Uterus (tissue), 4 donors: ENCODE data around the gene FAM184B. TPM values are rescaled to one million over a fixed set of nuclear protein-coding genes. Genes with fewer than 3 reads are reported as not detected.
"Not testable (repeated sequence)": the region's sequence is repeated elsewhere in the genome, so short reads cannot be mapped to it uniquely, and the experiment has no call there.

ENCODE experiments used
- DNase-seq, 2 donors: peaks; one replicate each; pipeline ENCODE4 v3.0.0-alpha.2; 2019 to 2020
- H3K27ac ChIP-seq, 2 donors: fragments of 200-600 bp; sonication (generic); 1 replicate in 1 of 2; 2 replicates in 1 of 2; pipeline ENCODE4 v1.5.1; 2016 to 2018
- H3K27me3 ChIP-seq, 2 donors: fragments of 200-600 bp; sonication (generic); one replicate each; pipeline ENCODE4 v1.5.1; 2018 to 2019; ENCODE audit warnings: control low read depth in 1 of 2
- H3K36me3 ChIP-seq, 2 donors: fragments of 200-600 bp; sonication (generic); one replicate each; pipeline ENCODE4 v1.5.1; 2019; ENCODE audit warnings: control low read depth in 1 of 2
- H3K4me1 ChIP-seq, 2 donors: fragments of 200-600 bp; sonication (generic); one replicate each; pipeline ENCODE4 v1.5.1; 2018 to 2019; ENCODE audit warnings: control low read depth in 1 of 2
- H3K4me3 ChIP-seq, 2 donors: fragments of 200-600 bp; sonication (generic); 1 replicate in 1 of 2; 2 replicates in 1 of 2; pipeline ENCODE4 v1.5.1; 2018 to 2019; ENCODE audit warnings: mild to moderate bottlenecking in 1 of 2
- H3K9me3 ChIP-seq, 2 donors: fragments of 200-600 bp; sonication (generic); one replicate each; pipeline ENCODE4 v1.5.1; 2019; ENCODE audit warnings: control low read depth in 1 of 2
- POLR2A ChIP-seq, 2 donors: fragments of 450-650 bp; IDR thresholded peaks; one replicate each; pipeline ENCODE4 v1.6.1; 2016; ENCODE audit warnings: antibody characterized with exemption in 2 of 2, mild to moderate bottlenecking in 1 of 2, moderate library complexity in 1 of 2
- intact Hi-C: fragments of 100-400 bp; cut with DNase I; formaldehyde crosslinking; loops from one replicate; pipeline ENCODE4 v1.15.1; 2023; ENCODE audit warnings: low total_unique reads
- total RNA-seq, 4 donors: library from RNA; depleted of rRNA in 3 of 4; stranded (reverse); fragments of >200 nt in 3 of 4; gene quantifications; one replicate each; pipeline versions ENCODE4 v1.1.0 to v1.2.4, GENCODE V29; 2014 to 2023
- TF ChIP-seq, protein P1 (sequence below), 4 experiments: fragments of 200-600 bp in 2 of 4; fragments of 450-650 bp in 2 of 4; sonication (generic) in 2 of 4; IDR thresholded peaks; one replicate each; pipeline ENCODE4 v1.5.1; 2016 to 2019; ENCODE audit warnings: antibody characterized with exemption in 4 of 4, mild to moderate bottlenecking in 2 of 4, moderate library complexity in 1 of 4
- donor health status: DM: yes; HTN: yes; CAD: no.

Gene FAM184B
- total RNA-seq, 4 donors from 2014 or later = 0.07 TPM; not detected in 3

DNA sequence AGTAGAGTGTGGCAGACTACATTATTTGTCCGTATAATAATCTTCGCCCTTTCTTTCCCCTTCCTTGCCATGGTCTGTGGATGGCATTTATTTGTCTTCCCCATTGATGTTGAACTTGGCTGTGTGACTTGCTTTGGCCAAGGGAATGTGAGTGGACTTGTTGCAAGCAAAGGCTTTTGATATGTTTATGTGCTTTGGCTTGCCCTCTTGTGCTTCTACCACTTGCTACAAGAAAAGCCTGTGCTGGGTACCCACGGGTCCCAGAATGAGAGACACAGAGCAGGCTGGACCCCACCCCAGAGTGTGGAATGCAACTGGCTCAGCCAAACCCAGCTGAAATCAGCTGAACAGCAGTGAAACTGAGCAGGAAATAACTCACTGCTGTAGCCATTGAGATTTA, 63.0 kb downstream of the FAM184B start:
- no peaks in the 10 kb centered on the region for H3K27me3 ChIP-seq
- intact Hi-C loops = no loop called here
- no peaks in the 10 kb centered on the region for H3K9me3 ChIP-seq
- H3K4me3 ChIP-seq = no peak overlapping the region
- no peak for DNase-seq
- H3K36me3 ChIP-seq = no peaks in the 10 kb centered on the region
- TF ChIP-seq POLR2A (IDR thresholded peaks at IDR 0.05) = no peak
- TF ChIP-seq, protein P1, sequence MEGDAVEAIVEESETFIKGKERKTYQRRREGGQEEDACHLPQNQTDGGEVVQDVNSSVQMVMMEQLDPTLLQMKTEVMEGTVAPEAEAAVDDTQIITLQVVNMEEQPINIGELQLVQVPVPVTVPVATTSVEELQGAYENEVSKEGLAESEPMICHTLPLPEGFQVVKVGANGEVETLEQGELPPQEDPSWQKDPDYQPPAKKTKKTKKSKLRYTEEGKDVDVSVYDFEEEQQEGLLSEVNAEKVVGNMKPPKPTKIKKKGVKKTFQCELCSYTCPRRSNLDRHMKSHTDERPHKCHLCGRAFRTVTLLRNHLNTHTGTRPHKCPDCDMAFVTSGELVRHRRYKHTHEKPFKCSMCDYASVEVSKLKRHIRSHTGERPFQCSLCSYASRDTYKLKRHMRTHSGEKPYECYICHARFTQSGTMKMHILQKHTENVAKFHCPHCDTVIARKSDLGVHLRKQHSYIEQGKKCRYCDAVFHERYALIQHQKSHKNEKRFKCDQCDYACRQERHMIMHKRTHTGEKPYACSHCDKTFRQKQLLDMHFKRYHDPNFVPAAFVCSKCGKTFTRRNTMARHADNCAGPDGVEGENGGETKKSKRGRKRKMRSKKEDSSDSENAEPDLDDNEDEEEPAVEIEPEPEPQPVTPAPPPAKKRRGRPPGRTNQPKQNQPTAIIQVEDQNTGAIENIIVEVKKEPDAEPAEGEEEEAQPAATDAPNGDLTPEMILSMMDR (IDR thresholded peaks at IDR 0.05) = no peak
- no peak overlapping the region for H3K27ac ChIP-seq
- H3K4me1 ChIP-seq = no peaks in the 10 kb centered on the region

- intact Hi-C loops = no loop called here
- H3K4me1 ChIP-seq = no peaks in the 10 kb centered on the region
These were observed 64.1 kb downstream of the FAM184B start for GRCh38 chr4:17717301-17717700.

DNA sequence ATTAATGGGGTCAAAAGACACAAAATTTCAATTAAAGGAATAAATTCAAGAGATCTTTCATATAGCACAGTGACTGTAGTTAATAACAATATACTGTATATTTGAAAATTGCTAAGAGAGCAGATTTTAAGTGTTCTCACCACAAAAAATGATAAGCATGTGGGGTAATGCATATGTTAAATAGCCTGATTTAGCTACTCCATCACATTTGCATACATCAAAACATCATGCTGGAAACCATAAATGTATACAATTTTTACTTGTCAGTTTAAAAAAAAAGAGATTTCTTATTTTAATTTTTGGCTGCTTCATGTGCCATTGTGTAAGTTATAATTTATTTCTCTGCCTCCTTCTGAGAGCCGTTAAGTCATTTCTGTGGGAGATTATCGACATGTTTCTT, 65.9 kb downstream of the FAM184B start:
- no peak for DNase-seq
- no peaks in the 10 kb centered on the region for H3K9me3 ChIP-seq
- no peaks in the 10 kb centered on the region for H3K4me1 ChIP-seq
- H3K27ac ChIP-seq = no peak overlapping the region
- no peaks in the 10 kb centered on the region for H3K27me3 ChIP-seq
- no peaks in the 10 kb centered on the region for H3K36me3 ChIP-seq
- intact Hi-C loops = no loop called here
- H3K4me3 ChIP-seq = no peak overlapping the region
- TF ChIP-seq POLR2A (IDR thresholded peaks at IDR 0.05) = no peak
- TF ChIP-seq, protein P1 (IDR thresholded peaks at IDR 0.05) = no peak

More at GRCh38 chr4:17717301-17717700, 64.1 kb downstream of the FAM184B start:
- no peaks in the 10 kb centered on the region for H3K27me3 ChIP-seq
- H3K4me3 ChIP-seq = no peak overlapping the region
- no peaks in the 10 kb centered on the region for H3K9me3 ChIP-seq
- no peaks in the 10 kb centered on the region for H3K36me3 ChIP-seq
- no peak for DNase-seq
- no peak overlapping the region for H3K27ac ChIP-seq
- TF ChIP-seq, protein P1 (IDR thresholded peaks at IDR 0.05) = no peak
- no peak for TF ChIP-seq POLR2A (IDR thresholded peaks at IDR 0.05)

DNA sequence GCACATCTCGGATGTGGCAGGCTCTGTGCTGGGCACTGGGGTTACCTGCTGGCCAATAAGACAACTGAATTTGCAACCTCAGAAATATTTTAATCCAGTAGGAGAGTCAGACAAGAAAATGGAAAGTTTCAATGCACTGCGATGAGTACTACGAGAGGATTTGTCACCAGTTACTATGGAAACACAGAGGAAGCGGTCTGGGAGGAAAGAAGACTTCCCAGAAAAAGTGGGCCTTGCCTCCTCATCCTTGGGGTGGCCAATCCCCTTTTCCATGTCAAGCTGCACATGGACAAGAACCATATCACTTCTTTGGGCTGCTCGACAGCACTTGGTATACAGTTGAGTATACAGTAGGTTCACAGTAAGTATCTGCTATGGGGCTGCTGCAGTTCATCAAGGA, 67.6 kb downstream of the FAM184B start:
- Histone ChIP-seq H3K4me3 (no peak overlapping the region), H3K27ac (no peak overlapping the region), H3K27me3 (no peaks in the 10 kb centered on the region), H3K4me1 (no peaks in the 10 kb centered on the region), H3K9me3 (no peaks in the 10 kb centered on the region), H3K36me3 (no peaks in the 10 kb centered on the region)
- TF ChIP-seq, protein P1 (IDR thresholded peaks at IDR 0.05) = no peak
- no peak for TF ChIP-seq POLR2A (IDR thresholded peaks at IDR 0.05)
- intact Hi-C loops = no loop called here
- no peak for DNase-seq

DNA sequence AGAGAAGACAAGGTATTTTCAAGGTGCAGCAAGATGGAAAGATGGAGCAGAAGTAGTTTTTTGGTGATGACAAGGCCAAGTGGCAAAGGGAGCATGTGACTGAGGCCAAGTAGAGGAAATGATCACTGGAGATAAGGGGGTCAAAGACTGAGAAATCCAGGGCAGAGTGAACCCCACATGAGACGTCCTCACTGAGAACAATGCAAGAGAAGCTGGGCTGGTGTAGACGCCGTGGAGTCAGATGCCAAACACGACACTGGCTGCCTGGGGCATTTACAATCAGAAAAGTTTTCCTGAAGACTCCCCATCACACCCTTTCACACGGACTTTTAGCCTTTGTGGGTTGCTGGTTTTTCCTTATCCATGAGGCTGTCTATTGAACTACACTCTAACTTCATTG, 69.3 kb downstream of the FAM184B start:
- no peak for DNase-seq
- Histone ChIP-seq H3K27ac (no peak overlapping the region), H3K9me3 (no peaks in the 10 kb centered on the region), H3K27me3 (no peaks in the 10 kb centered on the region), H3K4me3 (no peak overlapping the region), H3K4me1 (no peaks in the 10 kb centered on the region), H3K36me3 (no peaks in the 10 kb centered on the region)
- no peak for TF ChIP-seq POLR2A (IDR thresholded peaks at IDR 0.05)
- TF ChIP-seq, protein P1 (IDR thresholded peaks at IDR 0.05) = no peak
- intact Hi-C loops = no loop called here

DNA sequence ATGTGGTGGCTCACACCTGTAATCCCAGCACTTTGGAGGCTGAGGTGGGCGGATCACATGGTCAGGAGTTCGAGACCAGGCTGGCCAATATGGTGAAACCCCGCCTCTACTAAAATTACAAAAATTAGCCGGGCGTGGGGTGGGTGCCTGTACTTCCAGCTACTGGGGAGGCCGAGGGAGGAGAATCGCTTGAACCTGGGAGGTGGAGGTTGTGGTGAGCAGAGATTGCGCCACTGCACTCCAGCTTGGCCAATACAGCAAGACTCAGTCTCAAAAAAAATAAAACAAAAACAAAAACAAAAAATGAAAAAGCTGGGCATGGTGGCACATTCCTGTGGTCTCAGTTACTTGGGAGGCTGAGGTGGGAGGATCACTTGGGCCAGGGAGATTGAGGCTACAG, 70.2 kb downstream of the FAM184B start:
- H3K4me1 ChIP-seq, DNase-seq, intact Hi-C loops, H3K4me3 ChIP-seq, H3K9me3 ChIP-seq, H3K27ac ChIP-seq, H3K27me3 ChIP-seq, H3K36me3 ChIP-seq: not testable (repeated sequence)
